ENCODE measurements around the gene IL1RAPL1. TPM values are rescaled to one million over a fixed set of nuclear protein-coding genes. Genes with fewer than 3 reads are reported as not detected.

The IL1RAPL1 gene
- polyA plus RNA-seq, 1 donor from 2014 or later: not detected

DNA sequence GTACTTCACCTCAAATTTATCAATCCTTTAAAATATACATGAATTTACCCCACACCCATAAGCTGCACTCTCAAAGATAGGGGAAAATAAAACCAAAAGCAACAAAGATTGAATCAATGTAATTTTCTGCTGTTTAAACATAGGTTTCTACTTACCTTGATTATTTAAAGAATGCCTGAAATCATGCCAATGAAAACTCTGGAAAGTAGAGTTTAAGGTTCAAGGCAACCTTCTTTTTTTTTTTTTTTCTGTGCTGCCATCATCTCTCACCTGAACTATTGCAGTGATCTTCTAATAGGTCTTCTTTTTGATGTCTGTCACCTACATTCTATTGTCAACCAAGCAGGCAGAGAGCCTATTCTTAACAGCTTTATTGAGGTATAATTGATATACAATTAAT is 682.1 kb downstream of the IL1RAPL1 start:
- Histone ChIP-seq H3K27ac (ENCODE audit: low read length) (no peak overlapping the region), H4K20me1 (ENCODE audit: insufficient read depth) (no peaks in the 10 kb centered on the region), H3K27me3 (ENCODE audit: insufficient read depth, low read depth, low read length) (no peaks in the 10 kb centered on the region), H3K9me2 (ENCODE audit: insufficient read depth, low read length) (no peaks in the 10 kb centered on the region), H3K36me3 (ENCODE audit: insufficient read depth, low read length) (no peaks in the 10 kb centered on the region), H3K79me2 (replicated peaks; ENCODE audit: insufficient read depth, low read length) (no peaks in the 10 kb centered on the region), H3F3A (ENCODE audit: insufficient read depth, low read length, poor library complexity, severe bottlenecking) (no peaks in the 10 kb centered on the region), H3K9ac (ENCODE audit: low read length) (no peak overlapping the region), H2AFZ (ENCODE audit: low read depth, low read length) (no peak overlapping the region), H3K4me2 (ENCODE audit: low read length) (no peak overlapping the region), H3K9me3 (ENCODE audit: low read length) (no peaks in the 10 kb centered on the region), H3K4me3 (ENCODE audit: low read length) (no peak overlapping the region)
- TF ChIP-seq REST (IDR thresholded peaks at IDR 0.05; ENCODE audit: borderline replicate concordance) (no peak), MXI1 (conservative IDR thresholded peaks at IDR 0.05; ENCODE audit: poor library complexity, severe bottlenecking) (no peak), CTCF (IDR thresholded peaks at IDR 0.05; ENCODE audit: poor library complexity, severe bottlenecking) (no peak), EP300 (conservative IDR thresholded peaks at IDR 0.05; ENCODE audit: poor library complexity, severe bottlenecking) (no peak), EZH2 (IDR thresholded peaks at IDR 0.05; ENCODE audit: borderline replicate concordance, insufficient read depth, low read length, poor library complexity, severe bottlenecking) (no peak), SMC3 (conservative IDR thresholded peaks at IDR 0.05; ENCODE audit: poor library complexity) (no peak), RAD21 (conservative IDR thresholded peaks at IDR 0.05) (no peak), POLR2AphosphoS5 (IDR thresholded peaks at IDR 0.05) (no peak)

DNA sequence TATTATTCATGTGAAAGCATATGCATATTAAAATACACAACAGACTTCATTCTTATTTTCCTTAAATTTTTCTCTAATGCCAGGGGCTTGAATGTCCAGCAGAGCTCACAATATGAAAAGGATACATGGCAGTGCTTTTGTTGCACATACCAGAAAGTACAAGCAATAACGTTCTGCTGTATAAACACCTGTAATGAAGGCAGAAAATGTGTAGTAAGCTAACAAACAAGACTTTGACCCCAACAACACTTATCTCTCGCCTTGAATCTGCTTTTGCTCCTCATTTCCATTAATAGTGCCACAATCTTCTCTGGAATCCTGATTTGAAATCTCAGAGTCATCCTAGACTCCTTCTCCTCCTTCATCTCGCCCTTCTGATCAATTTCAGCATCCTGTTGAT is 687.3 kb downstream of the IL1RAPL1 start:
- no peaks in the 10 kb centered on the region for H3F3A ChIP-seq (ENCODE audit: insufficient read depth, low read length, poor library complexity, severe bottlenecking)
- H3K4me2 ChIP-seq (ENCODE audit: low read length): no peak overlapping the region
- no peaks in the 10 kb centered on the region for H3K27me3 ChIP-seq (ENCODE audit: insufficient read depth, low read depth, low read length)

More for the DNA sequence above, 687.3 kb downstream of the IL1RAPL1 start:
- no peaks in the 10 kb centered on the region for H3K79me2 ChIP-seq (replicated peaks; ENCODE audit: insufficient read depth, low read length)
- H3K4me3 ChIP-seq (ENCODE audit: low read length): no peak overlapping the region
- H2AFZ ChIP-seq (ENCODE audit: low read depth, low read length): no peak overlapping the region
- TF ChIP-seq TAF1 (IDR thresholded peaks at IDR 0.05; ENCODE audit: low read depth) (no peak), SMC3 (conservative IDR thresholded peaks at IDR 0.05; ENCODE audit: poor library complexity) (no peak), MXI1 (conservative IDR thresholded peaks at IDR 0.05; ENCODE audit: poor library complexity, severe bottlenecking) (no peak), EZH2 (IDR thresholded peaks at IDR 0.05; ENCODE audit: borderline replicate concordance, insufficient read depth, low read length, poor library complexity, severe bottlenecking) (no peak), CTCF (IDR thresholded peaks at IDR 0.05; ENCODE audit: poor library complexity, severe bottlenecking) (no peak), POLR2AphosphoS5 (IDR thresholded peaks at IDR 0.05) (no peak), EP300 (conservative IDR thresholded peaks at IDR 0.05; ENCODE audit: poor library complexity, severe bottlenecking) (no peak), REST (IDR thresholded peaks at IDR 0.05; ENCODE audit: borderline replicate concordance) (no peak), RAD21 (conservative IDR thresholded peaks at IDR 0.05) (no peak)
- H4K20me1 ChIP-seq (ENCODE audit: insufficient read depth): no peaks in the 10 kb centered on the region
- no peaks in the 10 kb centered on the region for H3K9me2 ChIP-seq (ENCODE audit: insufficient read depth, low read length)
- H3K9ac ChIP-seq (ENCODE audit: low read length): no peak overlapping the region
- H3K9me3 ChIP-seq (ENCODE audit: low read length): no peaks in the 10 kb centered on the region
- H3K36me3 ChIP-seq (ENCODE audit: insufficient read depth, low read length): no peaks in the 10 kb centered on the region
- no peak overlapping the region for H3K27ac ChIP-seq (ENCODE audit: low read length)
